ENCODE measurements around the gene CCDC59.

Gene CCDC59

GRCh38 chr12:82319276-82319675 is 38.9 kb downstream of the CCDC59 start:
- in situ Hi-C loops (cut with MboI; ENCODE audit: low sequenced_read_pairs) = no loop called here

- in situ Hi-C loops (cut with MboI; ENCODE audit: low sequenced_read_pairs) = no loop called here
Measured at GRCh38 chr12:82314406-82314892, 43.7 kb downstream of the CCDC59 start.
